ENCODE measurements around the gene ZNF805.
A peak's percentile ranks its signal among the peaks of the same experiment; 100 is the strongest.
"Not testable (repeated sequence)": the region's sequence is repeated elsewhere in the genome, so short reads cannot be mapped to it uniquely, and the experiment has no call there.

ZNF805 gene

DNA sequence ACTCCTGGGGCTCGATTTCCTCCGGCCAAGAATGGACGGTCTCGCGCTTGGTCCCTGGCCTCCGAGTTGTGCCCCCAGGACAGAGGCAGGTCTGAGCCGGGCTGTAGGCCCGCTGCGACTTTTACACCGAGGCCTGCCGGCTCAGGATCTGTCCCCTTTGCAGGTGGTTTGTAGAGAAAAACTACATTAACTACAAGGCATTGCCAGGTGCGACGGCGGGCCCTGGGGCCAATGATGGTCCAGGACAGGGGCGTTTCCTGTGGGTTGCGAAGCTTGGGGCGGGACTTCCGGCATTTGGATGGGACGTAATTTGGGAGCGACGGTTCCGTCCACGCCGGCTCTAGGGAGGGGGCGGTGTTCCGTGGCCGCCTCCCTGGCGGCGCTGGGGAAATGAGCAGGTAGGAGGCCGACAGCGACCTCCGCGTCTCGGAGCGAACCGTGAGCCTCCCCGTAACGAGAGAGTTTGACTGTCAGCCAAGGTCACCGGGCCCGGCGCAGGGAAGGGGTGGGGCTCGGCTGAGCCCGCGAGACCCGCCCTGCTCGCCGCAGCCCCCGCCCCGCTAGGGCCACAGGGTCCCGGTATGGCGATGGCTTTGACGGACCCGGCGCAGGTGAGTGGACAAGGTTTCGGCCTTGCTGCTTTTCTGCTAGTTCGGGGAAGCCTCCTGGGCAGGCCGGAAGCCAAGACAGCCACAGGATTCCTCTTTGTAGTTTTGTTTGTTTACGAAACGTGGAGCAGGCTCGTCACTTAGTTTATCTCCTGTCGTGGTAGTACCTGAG, at the start of gene ZNF805:
ZNF805 (plus strand) TSS at position 322 of the 780 bp plus-strand sequence; CDS start at position 582, 260 bp downstream.
- DNase-seq, result peak; percentile 21

DNA sequence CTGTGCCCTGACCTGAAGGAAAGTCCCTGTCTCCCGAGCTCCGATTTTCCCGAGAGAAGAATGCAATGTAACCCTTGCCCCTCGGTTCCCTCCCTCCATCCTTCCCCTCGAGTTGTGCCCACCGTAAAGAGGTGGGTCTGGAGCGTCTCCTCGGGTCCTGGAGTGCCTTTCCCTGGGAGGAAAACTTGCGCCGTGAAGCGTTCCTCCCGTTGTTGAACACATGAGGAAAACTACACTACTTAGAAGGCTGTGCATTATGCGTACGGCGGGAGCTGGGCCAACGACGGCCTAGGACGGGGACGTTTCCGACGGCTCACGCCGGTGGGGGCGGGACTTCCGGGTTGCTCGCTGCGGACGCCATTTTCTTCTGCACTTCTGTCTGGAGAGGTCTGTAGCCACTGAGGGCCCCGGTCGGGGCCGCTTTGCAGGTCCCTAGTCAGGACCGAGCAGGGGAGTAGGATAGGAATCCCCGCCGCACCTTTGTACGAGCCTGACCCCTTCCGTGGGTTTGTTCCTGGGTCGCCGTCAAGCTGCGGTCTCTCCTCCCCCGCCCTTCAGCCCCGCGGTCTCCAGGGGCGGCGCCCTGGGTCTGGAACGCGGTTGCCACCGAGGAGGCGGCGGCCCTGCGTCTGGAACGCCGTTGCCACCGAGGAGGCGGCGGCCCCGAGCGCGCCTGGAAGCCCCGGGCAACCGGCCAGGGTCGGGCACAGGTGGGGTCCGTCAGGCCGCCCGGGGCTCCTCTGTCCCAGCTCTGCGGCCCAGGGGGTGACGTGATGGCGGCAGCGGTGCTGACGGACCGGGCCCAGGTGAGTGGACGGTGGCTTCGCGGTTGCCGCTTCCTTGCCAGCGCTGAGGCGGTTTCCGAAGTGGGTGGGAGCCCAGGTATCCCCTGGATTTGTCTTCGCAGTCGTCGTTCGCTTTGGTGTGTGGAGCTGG, 49.0 kb upstream of the ZNF805 start, which contains the start of gene ZNF264:
ZNF264 (plus strand) TSS at position 360 of the 936 bp plus-strand sequence; CDS start at position 774, 414 bp downstream.
- peak; percentile 50 for DNase-seq

DNA sequence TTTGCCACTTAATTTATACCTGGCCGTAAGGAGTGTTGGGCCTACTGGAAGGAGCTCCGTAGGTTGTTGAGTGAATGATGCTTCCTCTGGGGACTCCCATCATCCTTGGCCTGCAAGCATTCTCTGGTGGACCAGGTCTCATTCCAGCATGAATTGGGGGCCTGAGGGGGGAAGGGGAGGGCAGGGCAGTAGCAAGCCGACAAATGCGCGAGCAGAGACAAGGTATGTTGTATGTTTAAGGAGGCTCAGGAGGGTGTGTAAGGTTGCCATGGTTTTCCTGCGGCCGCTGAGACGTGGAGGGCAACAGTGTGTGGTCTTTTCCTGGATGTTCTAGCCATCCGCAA, 48.4 kb upstream of the ZNF805 start:
- DNase-seq, result no peak

DNA sequence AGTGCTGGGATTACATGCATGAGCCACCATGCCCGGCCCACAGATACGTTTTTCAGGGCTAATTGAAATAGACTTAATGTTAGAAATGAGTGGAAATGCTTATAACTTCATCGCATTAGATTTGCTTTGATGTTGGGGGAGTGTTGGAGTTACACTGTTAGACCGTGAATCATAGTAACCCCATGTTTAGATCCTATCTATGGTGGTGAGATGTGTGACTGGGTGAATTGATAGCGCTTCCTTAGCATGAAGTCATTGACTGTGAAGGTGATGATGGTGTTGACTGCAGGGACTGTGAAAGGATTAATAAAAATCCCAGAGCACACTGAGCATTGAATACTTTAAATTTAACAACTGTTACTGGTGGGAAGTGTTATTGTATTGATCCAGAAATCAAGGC, 47.4 kb upstream of the ZNF805 start:
- DNase-seq, result no peak

DNA sequence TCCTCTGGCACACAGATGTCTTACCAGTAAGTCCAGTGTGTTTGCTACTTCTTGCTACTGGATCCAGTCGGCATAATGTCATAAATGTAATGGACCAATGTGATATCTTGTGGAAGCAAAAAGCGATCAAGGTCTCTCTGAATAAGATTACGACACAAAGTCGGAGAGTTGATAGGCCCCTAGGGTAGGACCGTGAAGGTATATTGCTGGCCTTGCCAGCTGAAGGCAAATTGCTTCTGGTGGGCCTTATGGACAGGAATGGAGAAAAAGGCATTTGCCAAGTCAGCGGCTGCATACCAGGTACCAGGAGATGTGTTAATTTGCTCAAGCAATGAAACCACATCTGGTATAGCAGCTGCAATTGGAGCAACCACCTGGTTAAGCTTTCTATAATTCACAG, 42.6 kb upstream of the ZNF805 start:
- DNase-seq, result not testable (repeated sequence)

DNA sequence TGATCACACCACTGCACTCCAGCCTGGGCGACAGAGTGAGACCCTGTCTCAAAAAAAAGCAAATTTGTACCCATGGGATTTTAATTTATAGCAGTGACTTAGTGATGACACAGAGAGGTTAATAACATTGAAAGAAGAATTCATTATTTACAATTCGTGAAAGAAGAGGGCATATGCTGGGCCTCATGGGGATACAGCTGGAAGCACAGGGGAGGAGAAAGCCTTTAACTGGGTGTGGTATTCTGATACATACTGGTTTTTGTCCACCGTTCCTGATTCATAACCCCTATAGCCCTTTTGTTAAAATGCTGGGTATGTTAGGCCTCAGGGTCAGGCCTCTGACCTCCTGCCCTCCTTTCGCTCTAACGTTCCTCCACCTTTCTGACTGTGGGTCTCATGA, 38.3 kb upstream of the ZNF805 start:
- DNase-seq, result no peak

DNA sequence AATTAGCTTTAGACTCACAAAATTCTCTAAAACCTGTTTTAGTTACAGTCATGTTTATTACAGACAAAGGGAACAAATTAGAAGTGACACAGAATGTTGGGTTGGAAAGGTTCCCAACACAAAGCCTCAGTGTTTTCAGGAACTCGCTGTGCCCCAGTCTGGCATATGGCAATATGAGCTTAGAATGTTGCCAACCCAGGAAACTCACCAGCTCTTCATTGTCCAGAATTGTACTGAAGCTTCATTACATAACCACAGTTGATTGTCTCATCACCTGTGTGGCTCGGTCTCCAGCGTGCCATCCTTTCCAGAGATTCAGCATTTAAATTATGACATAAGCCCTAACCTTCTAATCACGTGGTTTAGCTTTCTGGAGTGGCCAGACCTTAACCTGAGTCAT, 30.1 kb upstream of the ZNF805 start:
- no peak for DNase-seq

DNA sequence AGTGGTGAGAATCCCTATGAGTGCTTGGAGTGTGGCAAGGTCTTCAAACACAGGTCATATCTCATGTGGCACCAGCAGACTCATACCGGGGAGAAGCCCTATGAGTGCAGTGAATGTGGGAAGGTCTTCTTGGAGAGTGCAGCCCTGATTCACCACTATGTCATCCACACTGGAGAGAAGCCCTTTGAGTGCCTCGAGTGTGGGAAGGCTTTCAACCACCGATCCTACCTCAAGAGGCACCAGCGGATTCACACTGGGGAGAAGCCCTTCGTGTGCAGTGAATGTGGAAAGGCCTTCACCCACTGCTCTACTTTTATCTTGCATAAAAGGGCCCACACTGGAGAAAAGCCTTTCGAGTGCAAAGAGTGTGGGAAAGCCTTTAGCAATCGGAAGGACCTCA, 28.3 kb upstream of the ZNF805 start:
- DNase-seq, result no peak

DNA sequence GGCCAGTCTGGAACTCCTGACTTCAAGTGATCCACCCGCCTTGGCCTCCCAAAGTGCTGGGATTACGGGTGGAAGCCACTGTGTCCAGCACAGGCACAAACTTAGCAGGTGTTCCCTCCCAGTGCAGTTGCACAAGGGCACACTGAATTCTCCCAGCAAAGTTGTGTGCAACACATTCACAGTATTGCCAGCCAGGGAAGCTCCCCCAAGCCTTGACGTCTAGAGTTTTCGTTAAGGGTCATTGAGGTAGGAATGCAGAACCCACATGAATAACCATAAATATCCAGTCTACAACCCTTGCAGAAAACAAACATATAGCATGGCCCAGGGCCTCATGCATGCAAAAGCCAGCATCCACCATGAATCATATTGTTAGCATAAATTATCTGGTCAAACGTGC, 12.9 kb upstream of the ZNF805 start:
- no peak for DNase-seq

DNA sequence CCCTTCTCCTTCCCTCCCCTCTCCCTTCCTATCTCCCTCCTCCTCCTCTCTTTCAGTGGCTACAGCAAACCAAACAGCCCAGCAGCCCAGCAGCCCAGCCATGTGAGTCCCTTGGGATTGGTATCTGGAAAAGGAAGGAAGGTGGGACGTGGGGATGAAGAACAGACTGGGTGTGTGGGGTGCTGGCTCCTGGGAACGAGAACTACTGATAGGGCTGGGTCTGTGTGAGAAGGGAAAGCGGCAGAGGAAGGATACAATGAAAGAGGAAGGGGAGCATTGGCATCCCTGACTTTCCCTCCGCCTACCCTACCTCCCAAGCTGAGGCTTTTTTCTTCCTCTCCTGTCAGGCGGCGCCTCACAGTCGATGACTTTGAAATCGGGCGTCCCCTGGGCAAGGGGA, 8.7 kb upstream of the ZNF805 start:
- no peak for DNase-seq

DNA sequence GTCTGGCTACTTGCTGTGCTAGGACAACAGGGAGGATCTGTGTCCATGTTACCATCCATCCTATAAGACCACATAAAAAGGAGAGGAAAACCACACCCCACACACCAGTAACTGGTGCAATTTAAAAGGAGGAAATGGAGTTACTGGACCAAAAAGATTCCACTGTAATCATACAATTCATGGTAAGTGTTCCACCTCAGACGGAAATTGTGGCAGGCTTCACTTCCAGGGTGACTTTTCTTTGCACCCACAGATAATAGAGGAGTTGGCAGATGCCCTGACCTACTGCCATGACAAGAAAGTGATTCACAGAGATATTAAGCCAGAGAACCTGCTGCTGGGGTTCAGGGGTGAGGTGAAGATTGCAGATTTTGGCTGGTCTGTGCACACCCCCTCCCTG, 7.2 kb upstream of the ZNF805 start:
- DNase-seq, result no peak

DNA sequence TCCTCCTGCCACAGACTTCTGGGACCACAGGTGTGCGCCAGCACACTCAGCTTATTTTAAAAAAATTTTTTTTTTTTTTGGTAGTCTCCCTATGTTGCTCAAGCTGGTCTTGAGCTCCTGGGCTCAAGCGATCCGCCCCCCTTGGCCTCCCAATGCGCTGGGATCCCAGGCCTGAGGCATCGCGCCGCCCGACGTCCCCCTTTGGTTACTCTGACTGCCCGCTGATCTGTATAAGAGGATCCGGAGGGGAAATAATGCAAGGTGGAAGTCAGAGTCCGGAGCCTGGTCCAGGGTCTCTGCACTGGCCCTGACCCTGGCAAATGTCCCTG, 486 bp upstream of the ZNF805 start:
- DNase-seq, result no peak

DNA sequence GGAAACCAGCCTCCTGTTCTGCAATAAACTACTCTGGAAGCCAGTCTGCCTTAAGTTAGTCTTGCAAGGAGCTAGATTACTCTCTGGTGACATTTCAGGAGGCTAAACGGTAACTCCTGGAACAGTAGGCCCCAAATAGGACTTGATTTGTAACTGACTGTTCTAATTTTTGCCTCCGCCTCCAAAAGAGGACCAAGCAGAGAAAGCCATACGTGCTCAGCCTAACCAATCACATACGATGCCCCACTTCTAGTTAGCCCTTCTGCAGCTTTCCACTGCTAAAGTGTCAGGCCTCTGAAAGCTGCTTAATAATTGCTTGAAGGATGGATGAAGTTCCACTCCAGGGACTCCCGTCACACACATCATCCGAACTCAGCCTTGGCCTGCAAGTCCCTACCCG, 744 bp downstream of the ZNF805 start:
- DNase-seq, result no peak

DNA sequence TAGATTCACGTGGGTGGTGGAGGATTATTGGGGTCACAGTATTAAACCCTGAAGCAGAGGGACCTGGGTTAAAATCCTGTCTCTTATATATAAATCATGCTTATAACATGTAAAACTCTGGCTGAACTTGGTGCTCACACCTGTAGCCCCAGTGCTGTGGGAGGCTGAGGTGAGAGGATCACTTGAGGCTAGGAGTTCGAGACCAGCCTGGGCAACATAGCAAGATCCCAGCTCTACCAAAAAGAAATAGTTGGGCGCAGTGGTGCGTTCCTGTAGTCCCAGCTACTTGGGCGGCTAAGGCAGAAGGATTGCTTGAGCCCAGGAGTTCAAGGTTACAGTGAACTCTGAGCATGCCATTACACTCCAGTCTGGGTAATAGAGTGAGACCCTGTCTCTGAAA, 2.4 kb downstream of the ZNF805 start:
- no peak for DNase-seq

DNA sequence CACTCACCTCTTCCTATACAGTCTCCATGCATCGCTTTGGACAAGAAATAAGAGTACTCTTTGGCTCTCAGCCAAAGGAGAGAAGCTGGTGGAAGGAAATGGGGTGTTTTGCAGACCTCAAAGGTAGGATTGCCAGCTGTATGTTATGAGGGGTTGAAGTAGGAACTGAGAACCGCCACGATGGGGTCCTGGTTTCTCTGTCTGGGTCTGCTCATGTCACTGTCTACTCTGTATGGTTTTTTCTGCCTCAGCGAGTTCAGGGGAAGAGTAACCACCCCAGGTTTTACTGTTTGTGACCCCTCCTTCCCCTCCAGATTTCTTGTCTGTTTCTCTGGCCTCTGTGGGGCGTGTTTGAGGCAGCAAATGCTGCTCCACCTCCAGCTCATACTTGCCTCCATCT, 4.1 kb downstream of the ZNF805 start:
- DNase-seq, result no peak

DNA sequence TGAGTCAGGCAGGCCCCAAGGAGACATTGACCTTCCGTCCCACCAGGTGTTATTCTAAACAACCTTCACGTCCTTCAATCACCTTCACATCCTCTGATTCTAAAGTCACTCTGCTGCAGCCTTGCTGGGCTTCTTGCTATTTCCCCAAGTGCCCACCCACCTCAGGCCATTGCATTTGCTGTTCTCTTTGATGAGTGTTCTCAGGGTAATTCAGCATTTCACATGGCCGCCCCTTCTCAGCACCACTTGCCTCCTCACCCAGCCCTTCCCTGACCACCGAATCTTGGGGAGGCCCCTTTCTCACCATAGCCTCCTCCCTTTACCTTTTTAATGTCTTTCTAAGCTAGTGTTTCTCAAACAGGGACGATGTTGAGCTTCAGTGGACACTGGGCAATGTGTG, 4.6 kb downstream of the ZNF805 start:
- no peak for DNase-seq

DNA sequence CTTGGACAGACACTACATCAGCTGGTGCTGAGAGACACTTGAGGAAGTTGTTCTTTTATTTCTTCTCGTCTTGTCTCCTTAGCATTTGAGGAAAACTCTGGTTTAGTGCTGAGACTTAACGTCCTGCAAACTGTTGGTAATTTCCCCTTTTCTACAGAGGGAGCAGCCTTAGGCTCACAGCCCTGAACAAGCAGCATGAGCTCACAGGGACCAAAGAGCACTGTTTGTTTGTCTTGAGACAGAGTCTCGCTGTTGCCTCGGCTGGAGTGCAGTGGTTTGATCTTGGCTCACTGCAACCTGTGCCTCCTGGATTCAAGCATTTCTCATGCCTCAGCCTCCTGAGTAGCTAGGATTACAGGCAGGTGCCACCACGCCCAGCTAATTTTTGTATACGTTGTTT, 5.5 kb downstream of the ZNF805 start:
- no peak for DNase-seq

DNA sequence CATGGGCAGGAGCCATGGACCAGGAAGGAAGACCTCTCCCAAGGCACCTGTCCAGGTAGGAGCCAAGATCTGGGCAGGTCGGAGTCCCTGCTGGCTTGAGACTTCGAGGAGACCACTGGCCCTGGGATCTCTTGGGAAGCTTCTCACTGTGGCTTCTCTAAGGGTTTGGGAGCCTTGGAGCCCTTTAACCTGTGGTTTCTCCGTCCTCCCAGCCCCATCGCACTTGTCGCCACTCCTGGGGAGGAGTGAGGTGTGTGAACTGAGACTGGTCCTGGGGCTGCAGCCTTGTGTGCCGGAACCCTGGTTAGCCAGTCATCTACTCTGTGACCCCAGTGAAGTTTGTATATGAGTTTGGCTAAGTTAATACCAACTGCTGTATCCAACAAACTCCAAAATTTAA, 8.2 kb downstream of the ZNF805 start:
- no peak for DNase-seq

DNA sequence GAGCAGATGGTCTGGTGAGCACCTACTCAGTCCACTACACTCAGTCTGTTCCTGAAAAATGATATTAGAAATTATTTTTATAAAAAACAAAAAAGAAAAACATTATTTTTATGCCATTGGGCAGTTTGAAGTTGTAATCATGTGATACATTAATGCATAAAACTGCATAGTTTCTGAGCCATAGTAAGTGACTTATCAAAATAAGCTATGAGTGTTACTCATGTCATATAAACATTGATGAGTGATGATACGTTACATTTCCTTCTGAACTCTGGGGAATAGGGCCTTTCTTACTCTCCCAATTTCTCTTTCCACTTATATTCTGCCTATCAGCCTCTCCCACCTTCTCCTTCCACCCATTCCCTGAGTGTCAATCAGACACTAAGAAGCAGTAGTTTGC, 8.9 kb downstream of the ZNF805 start:
- DNase-seq, result no peak

DNA sequence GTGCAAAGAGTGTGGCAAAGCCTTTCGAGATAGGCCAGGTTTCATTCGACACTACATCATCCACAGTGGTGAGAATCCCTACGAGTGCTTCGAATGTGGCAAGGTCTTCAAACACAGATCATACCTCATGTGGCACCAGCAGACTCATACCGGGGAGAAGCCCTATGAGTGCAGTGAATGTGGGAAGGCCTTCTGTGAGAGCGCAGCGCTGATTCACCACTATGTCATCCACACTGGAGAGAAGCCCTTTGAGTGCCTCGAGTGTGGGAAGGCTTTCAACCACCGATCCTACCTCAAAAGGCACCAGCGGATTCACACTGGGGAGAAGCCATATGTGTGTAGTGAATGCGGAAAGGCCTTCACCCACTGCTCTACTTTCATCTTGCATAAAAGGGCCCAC, 13.3 kb downstream of the ZNF805 start:
- DNase-seq, result not testable (repeated sequence)

DNA sequence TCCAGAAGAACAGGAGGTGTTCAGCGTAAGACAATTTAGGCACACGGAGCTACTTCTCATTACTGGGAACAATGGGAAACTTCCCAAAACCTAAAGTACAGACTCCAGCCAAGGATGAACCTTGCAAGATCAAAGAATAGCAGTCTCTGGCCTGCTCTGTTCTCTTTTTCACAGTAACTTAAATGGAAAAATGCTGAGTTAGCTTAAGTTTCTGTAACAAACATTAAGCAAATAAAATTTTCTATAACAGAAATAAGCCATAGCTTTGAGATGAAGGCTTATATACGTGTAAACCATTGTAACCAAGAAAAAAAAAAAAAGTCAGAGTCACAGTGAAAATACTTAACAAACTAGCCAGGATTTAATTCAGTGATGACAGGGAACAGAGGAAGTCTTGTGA, 21.6 kb downstream of the ZNF805 start:
- DNase-seq, result no peak

DNA sequence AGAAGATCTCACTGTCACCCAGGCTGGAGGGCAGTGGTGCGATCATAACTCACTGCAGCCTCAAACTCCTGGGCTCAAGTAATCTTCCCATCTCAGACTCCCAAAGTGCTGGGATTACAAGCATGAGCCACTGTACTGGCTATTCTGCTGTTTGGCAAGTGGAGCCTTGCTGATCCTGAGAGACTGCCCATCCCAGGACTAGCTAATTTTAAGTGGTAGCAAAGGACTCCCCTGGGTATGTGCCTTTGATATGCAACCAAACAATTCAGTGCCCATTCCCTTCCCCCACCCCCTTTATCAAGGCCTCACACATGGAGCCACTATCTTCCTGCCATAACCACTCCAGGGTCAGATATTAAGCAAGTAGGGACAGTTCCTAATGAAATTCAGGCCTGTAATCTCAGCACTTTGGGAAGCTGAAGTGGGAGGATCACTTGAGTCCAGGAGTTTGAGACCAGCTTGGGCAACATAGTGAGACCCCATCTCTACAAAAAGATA, 22.9 kb downstream of the ZNF805 start:
- no peak for DNase-seq

DNA sequence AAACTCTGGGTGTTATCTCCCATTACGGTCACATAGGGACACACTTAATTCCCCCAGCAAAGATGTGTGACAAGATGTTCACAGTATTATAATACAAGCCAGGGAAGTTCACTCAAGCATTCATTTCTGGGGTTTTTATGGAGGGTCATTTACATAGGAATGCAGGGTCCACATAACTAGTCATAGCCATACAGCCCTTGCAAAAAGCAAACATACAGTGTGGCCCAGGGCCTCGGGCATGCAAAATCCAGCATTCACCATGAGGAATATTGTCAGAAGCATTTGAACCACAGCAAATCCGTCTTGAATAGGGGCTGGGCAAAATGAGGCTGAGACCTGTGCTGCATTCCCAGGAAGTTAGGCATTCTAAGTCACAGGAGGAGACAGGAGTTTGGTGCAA, 26.9 kb downstream of the ZNF805 start:
- DNase-seq, result no peak

All from NCI-H2081 treated with DMSO at 0.1 percent for 48 hours (cell line).